SU-DHL-6 (cell line): ENCODE results near the gene F2RL1.

ENCODE experiments used
- H2AFZ ChIP-seq: fragments of 200-600 bp; sonication (generic); 2 replicates; pipeline ENCODE4 v1.6.1; 2014; ENCODE audit warnings: low read depth, mild to moderate bottlenecking, moderate library complexity, mixed read lengths, antibody characterized with exemption, low read length; ENCODE audit not compliant: severe bottlenecking
- H3F3A ChIP-seq: fragments of 200-600 bp; shearing (Covaris generic); 2 replicates; pipeline ENCODE4 v1.6.0; 2016; ENCODE audit warnings: antibody characterized with exemption, mild to moderate bottlenecking; ENCODE audit not compliant: insufficient read depth
- H3K27ac ChIP-seq: fragments of 200-600 bp; sonication (generic); 2 replicates; pipeline ENCODE4 v1.5.1; 2016; ENCODE audit warnings: low read depth, mild to moderate bottlenecking, low read length, moderate library complexity, mixed read lengths
- H3K27me3 ChIP-seq: fragments of 200-600 bp; sonication (generic), shearing (Covaris generic); 2 replicates; pipeline ENCODE4 v1.6.0; 2014; ENCODE audit warnings: mild to moderate bottlenecking, low read length
- H3K36me3 ChIP-seq: fragments of 200-600 bp; sonication (generic); 2 replicates; pipeline ENCODE4 v1.6.1; 2014; ENCODE audit warnings: mild to moderate bottlenecking, low read length, mixed read lengths
- H3K4me2 ChIP-seq: fragments of 300-600, 200-600 bp; shearing (Covaris generic), sonication (generic); 2 replicates; pipeline ENCODE4 v1.6.0; 2014; ENCODE audit warnings: low read length, low read depth, mild to moderate bottlenecking; ENCODE audit not compliant: poor library complexity, severe bottlenecking
- H3K4me3 ChIP-seq: fragments of 200-600 bp; sonication (generic); 2 replicates; pipeline ENCODE4 v1.5.1; 2014; ENCODE audit warnings: antibody characterized with exemption, low read length, mild to moderate bottlenecking, mixed read lengths; ENCODE audit not compliant: insufficient read depth, poor library complexity, severe bottlenecking
- H3K79me2 ChIP-seq: fragments of 200-600 bp; sonication (generic); 2 replicates; pipeline ENCODE4 v1.6.1; 2014; ENCODE audit warnings: mild to moderate bottlenecking, low read length, moderate library complexity; ENCODE audit not compliant: insufficient read depth
- H3K9ac ChIP-seq: fragments of 200-600 bp; sonication (generic); 2 replicates; pipeline ENCODE4 v1.7.0; 2014; ENCODE audit warnings: mild to moderate bottlenecking, low read length
- H3K9me2 ChIP-seq: fragments of 200-600 bp; sonication (generic); replicated peaks from 2 replicates; pipeline ENCODE4 v1.6.1; 2014; ENCODE audit warnings: low read length; ENCODE audit not compliant: insufficient read depth
- H3K9me3 ChIP-seq: fragments of 200-600 bp; sonication (generic); 2 replicates; pipeline ENCODE4 v1.6.1; 2014; ENCODE audit warnings: low read length, mixed read lengths; ENCODE audit not compliant: insufficient read depth
- H4K20me1 ChIP-seq: fragments of 200-600 bp; sonication (generic); 2 replicates; pipeline ENCODE4 v1.6.1; 2014; ENCODE audit warnings: low read depth, mild to moderate bottlenecking, antibody characterized with exemption, low read length, moderate library complexity, mixed read lengths
- EZH2phosphoT487 ChIP-seq: fragments of 200-600 bp; sonication (generic), shearing (Covaris generic); conservative IDR thresholded peaks from 2 replicates; pipeline ENCODE4 v1.6.1; 2018; ENCODE audit warnings: mild to moderate bottlenecking, antibody characterized with exemption, low read length, moderate library complexity, mixed read lengths
- TF ChIP-seq, protein P1 (sequence below): fragments of 200-600 bp; sonication (generic); IDR thresholded peaks from one replicate; pipeline ENCODE4 v1.5.1; 2017; ENCODE audit warnings: antibody characterized with exemption, mild to moderate bottlenecking, low read length, moderate library complexity; ENCODE audit not compliant: insufficient read depth, poor library complexity, severe bottlenecking

Gene F2RL1

GRCh38 chr5:76813982-76814562 is 4.8 kb upstream of the F2RL1 start:
- Histone ChIP-seq H3K9ac (no peak overlapping the region), H4K20me1 (no peaks in the 10 kb centered on the region), H3K4me2 (no peak overlapping the region), H3F3A (no peaks in the 10 kb centered on the region), H3K9me2 (no peaks in the 10 kb centered on the region), H3K9me3 (no peaks in the 10 kb centered on the region), H3K27me3 (no peaks in the 10 kb centered on the region), H3K36me3 (no peaks in the 10 kb centered on the region), H3K27ac (no peak overlapping the region), H3K79me2 (no peaks in the 10 kb centered on the region), H3K4me3 (no peak overlapping the region), H2AFZ (no peak overlapping the region)
- no peak for TF ChIP-seq EZH2phosphoT487
- TF ChIP-seq, protein P1, sequence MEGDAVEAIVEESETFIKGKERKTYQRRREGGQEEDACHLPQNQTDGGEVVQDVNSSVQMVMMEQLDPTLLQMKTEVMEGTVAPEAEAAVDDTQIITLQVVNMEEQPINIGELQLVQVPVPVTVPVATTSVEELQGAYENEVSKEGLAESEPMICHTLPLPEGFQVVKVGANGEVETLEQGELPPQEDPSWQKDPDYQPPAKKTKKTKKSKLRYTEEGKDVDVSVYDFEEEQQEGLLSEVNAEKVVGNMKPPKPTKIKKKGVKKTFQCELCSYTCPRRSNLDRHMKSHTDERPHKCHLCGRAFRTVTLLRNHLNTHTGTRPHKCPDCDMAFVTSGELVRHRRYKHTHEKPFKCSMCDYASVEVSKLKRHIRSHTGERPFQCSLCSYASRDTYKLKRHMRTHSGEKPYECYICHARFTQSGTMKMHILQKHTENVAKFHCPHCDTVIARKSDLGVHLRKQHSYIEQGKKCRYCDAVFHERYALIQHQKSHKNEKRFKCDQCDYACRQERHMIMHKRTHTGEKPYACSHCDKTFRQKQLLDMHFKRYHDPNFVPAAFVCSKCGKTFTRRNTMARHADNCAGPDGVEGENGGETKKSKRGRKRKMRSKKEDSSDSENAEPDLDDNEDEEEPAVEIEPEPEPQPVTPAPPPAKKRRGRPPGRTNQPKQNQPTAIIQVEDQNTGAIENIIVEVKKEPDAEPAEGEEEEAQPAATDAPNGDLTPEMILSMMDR = no peak

DNA sequence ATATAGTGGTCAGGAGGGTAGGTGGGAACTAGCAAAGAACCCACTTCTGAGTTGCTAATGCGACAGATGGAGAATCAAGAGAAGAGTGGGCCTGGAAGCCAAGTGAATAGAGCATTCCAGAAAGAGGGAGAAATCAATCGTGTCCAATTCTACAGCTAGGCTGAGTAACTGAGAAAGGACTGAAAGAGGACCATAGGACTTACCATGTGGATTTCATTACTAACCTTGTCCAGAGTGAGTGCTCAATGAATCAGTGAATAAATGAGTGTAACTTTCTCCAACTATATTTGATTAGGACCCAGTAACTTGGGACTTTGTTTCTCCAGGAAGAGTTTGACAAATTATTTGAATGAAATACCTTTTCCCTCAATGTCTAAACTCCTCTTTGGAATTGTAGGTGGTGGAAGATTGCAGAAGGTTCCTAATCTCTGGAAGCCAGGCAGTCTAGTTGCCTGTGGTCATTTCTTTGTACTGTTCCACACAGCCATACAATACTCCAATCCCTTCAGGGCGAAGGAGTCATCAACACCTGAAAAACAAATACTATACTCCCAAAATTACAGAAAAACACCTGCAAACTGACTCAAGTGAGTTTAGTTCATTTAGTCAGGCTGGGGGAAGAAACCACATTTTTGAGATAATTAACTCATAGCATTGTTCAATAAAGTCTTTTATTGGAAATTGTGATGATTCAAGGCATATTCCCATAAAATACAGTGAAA is 2.6 kb upstream of the F2RL1 start:
- Histone ChIP-seq H3K79me2 (no peaks in the 10 kb centered on the region), H3F3A (no peaks in the 10 kb centered on the region), H3K9me3 (no peaks in the 10 kb centered on the region), H3K36me3 (no peaks in the 10 kb centered on the region), H4K20me1 (no peaks in the 10 kb centered on the region), H3K27me3 (no peaks in the 10 kb centered on the region), H2AFZ (no peak overlapping the region), H3K9ac (no peak overlapping the region), H3K27ac (no peak overlapping the region), H3K4me3 (no peak overlapping the region), H3K9me2 (no peaks in the 10 kb centered on the region), H3K4me2 (no peak overlapping the region)
- TF ChIP-seq EZH2phosphoT487 = no peak
- TF ChIP-seq, protein P1 = no peak

DNA sequence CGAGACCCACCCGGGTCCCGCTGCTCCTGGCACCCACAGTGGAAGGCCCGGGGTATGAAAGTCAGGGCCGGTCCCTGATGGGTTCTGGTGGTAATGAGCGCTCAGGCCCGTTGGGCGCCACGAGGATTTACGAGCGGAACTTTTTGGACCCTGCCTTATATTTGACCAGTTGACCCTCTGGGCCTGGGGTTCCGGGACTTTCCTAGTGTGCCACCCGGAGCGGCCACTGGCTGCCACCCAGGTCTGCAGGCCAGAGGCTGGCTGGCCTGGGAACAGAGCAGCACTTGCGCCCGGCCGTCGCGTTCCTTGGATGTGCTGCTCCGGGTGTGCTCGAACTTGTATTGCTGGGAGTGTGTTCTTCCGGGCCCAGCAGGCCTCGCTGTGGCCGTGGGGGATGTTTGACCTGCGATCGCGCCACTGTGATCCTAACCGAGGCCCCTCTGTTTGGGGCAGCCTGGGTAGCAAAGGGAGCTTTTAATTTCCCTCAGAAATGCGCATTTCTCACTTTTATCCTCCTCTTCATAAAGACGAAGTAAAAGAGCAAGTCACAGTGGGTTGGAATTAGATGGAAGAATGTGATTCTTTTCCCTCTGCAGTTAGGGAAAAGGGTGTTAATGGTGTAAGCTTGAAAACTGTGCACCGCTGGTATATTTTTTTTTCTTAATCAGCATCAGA is 1.2 kb downstream of the F2RL1 start:
- Histone ChIP-seq H3F3A (no peaks in the 10 kb centered on the region), H3K9me2 (no peaks in the 10 kb centered on the region), H3K27me3 (no peaks in the 10 kb centered on the region), H3K9me3 (no peaks in the 10 kb centered on the region), H3K4me3 (no peak overlapping the region), H2AFZ (no peak overlapping the region), H3K9ac (no peak overlapping the region), H3K27ac (no peak overlapping the region), H3K4me2 (no peak overlapping the region), H3K79me2 (no peaks in the 10 kb centered on the region), H3K36me3 (no peaks in the 10 kb centered on the region), H4K20me1 (no peaks in the 10 kb centered on the region)
- TF ChIP-seq EZH2phosphoT487 = no peak
- TF ChIP-seq, protein P1 = no peak
